Body of pancreas (tissue), 4 donors: Measurements from ENCODE around the gene SRSF7.

ENCODE experiments used
- CTCF ChIP-seq, 7 experiments: fragments of 450-650 bp in 4 of 7; fragments of 200-600 bp in 3 of 7; sonication (generic) in 3 of 7; IDR thresholded peaks; one replicate each; pipeline ENCODE4 v1.5.1; 2016 to 2019; ENCODE audit warnings: antibody characterized with exemption in 7 of 7
- POLR2A ChIP-seq, 3 donors: fragments of 450-650 bp; IDR thresholded peaks; one replicate each; pipeline ENCODE4 v1.6.1; 2016; ENCODE audit warnings: antibody characterized with exemption in 3 of 3, mild to moderate bottlenecking in 2 of 3

GRCh38 chr2:38750891-38751595, at the start of gene SRSF7:
- TF ChIP-seq POLR2A (IDR thresholded peaks at IDR 0.05): peak; percentile 100
- peak in 1 of 7 experiments; percentile 6 for TF ChIP-seq CTCF (IDR thresholded peaks at IDR 0.05)
